Breast epithelium (tissue), 3 donors: ENCODE results near the gene TMEM19.

Source experiments
- CTCF ChIP-seq, 3 donors: fragments of 450-650 bp; IDR thresholded peaks; one replicate each; pipeline ENCODE4 v1.5.1; 2016 to 2017; ENCODE audit warnings: antibody characterized with exemption in 3 of 3, mild to moderate bottlenecking in 3 of 3, moderate library complexity in 3 of 3
- POLR2A ChIP-seq: fragments of 450-650 bp; IDR thresholded peaks from one replicate; pipeline ENCODE4 v1.6.1; 2016; ENCODE audit warnings: antibody characterized with exemption, mild to moderate bottlenecking, moderate library complexity
- POLR2AphosphoS5 ChIP-seq, 3 donors: sonication (generic); formaldehyde crosslinking; IDR thresholded peaks; one replicate each; pipeline ENCODE4 v1.6.1; 2017; ENCODE audit warnings: antibody characterized with exemption in 3 of 3

GRCh38 chr12:71725011-71725410, 39.1 kb downstream of the TMEM19 start:
- TF ChIP-seq POLR2A (no peak), CTCF (IDR thresholded peaks at IDR 0.05) (no peak), POLR2AphosphoS5 (IDR thresholded peaks at IDR 0.05) (no peak)
